ENCODE measurements around the gene TEX51.

Gene TEX51

GRCh38 chr2:126866451-126866850, 32.2 kb upstream of the TEX51 start:
- no peak for TF ChIP-seq POLR2AphosphoS5 (IDR thresholded peaks at IDR 0.05; ENCODE audit: low read depth)
- TF ChIP-seq CTCF (IDR thresholded peaks at IDR 0.05; ENCODE audit: insufficient read depth, low read length): no peak
- no peak for TF ChIP-seq GABPA (IDR thresholded peaks at IDR 0.05; ENCODE audit: low read depth)
- no peak for TF ChIP-seq REST (IDR thresholded peaks at IDR 0.05; ENCODE audit: insufficient replicate concordance, low read depth)
- TF ChIP-seq SPI1 (IDR thresholded peaks at IDR 0.05; ENCODE audit: borderline replicate concordance, low read depth): no peak
- Histone ChIP-seq H3K27ac (replicated peaks) (no peak overlapping the region), H3K27me3 (ENCODE audit: insufficient read depth, poor library complexity, severe bottlenecking) (no peaks in the 10 kb centered on the region), H3K4me3 (replicated peaks; ENCODE audit: insufficient read depth, low read length) (no peak overlapping the region)
- no peak for DNase-seq (ENCODE audit: low read depth in 1 of 2, low spot score in 1 of 2)

- Histone ChIP-seq H3K27me3 (ENCODE audit: insufficient read depth, poor library complexity, severe bottlenecking) (no peaks in the 10 kb centered on the region), H3K27ac (replicated peaks) (no peak overlapping the region), H3K4me3 (replicated peaks; ENCODE audit: insufficient read depth, low read length) (no peak overlapping the region)
- DNase-seq (ENCODE audit: low read depth in 1 of 2, low spot score in 1 of 2): no peak
- TF ChIP-seq GABPA (IDR thresholded peaks at IDR 0.05; ENCODE audit: low read depth) (no peak), SPI1 (IDR thresholded peaks at IDR 0.05; ENCODE audit: borderline replicate concordance, low read depth) (no peak), REST (IDR thresholded peaks at IDR 0.05; ENCODE audit: insufficient replicate concordance, low read depth) (no peak), POLR2AphosphoS5 (IDR thresholded peaks at IDR 0.05; ENCODE audit: low read depth) (no peak), CTCF (IDR thresholded peaks at IDR 0.05; ENCODE audit: insufficient read depth, low read length) (no peak)
Observed at GRCh38 chr2:126874961-126875360, 23.7 kb upstream of the TEX51 start.

- TF ChIP-seq CTCF (IDR thresholded peaks at IDR 0.05; ENCODE audit: insufficient read depth, low read length) (no peak), POLR2AphosphoS5 (IDR thresholded peaks at IDR 0.05; ENCODE audit: low read depth) (no peak), GABPA (IDR thresholded peaks at IDR 0.05; ENCODE audit: low read depth) (no peak), REST (IDR thresholded peaks at IDR 0.05; ENCODE audit: insufficient replicate concordance, low read depth) (no peak), SPI1 (IDR thresholded peaks at IDR 0.05; ENCODE audit: borderline replicate concordance, low read depth) (no peak)
- DNase-seq (ENCODE audit: low read depth in 1 of 2, low spot score in 1 of 2): no peak
Observed at GRCh38 chr2:126876631-126877030, 22.1 kb upstream of the TEX51 start.

More at GRCh38 chr2:126876631-126877030, 22.1 kb upstream of the TEX51 start:
- Histone ChIP-seq H3K27ac (replicated peaks) (no peak overlapping the region), H3K27me3 (ENCODE audit: insufficient read depth, poor library complexity, severe bottlenecking) (no peaks in the 10 kb centered on the region), H3K4me3 (replicated peaks; ENCODE audit: insufficient read depth, low read length) (no peak overlapping the region)

Measured in HL-60 (cell line).